H1 (cell line): Measurements from ENCODE around the gene IP6K1.

ENCODE experiments used
- CTCF ChIP-seq, 3 experiments: IDR thresholded peaks; 1 replicate in 2 of 3; 2 replicates in 1 of 3; pipeline versions ENCODE4 v1.5.1 to v1.6.1; 2011; ENCODE audit warnings: low read length in 3 of 3, mild to moderate bottlenecking in 3 of 3, inconsistent platforms in 2 of 3, low read depth in 1 of 3, moderate library complexity in 1 of 3; ENCODE audit not compliant: insufficient read depth in 1 of 3; ENCODE audit errors: control extremely low read depth in 1 of 3
- POLR2A ChIP-seq, 2 experiments: IDR thresholded peaks; 1 replicate in 1 of 2; 2 replicates in 1 of 2; pipeline ENCODE4 v1.6.1; 2011; ENCODE audit warnings: low read depth in 2 of 2, low read length in 2 of 2, mild to moderate bottlenecking in 2 of 2; ENCODE audit errors: control extremely low read depth in 1 of 2
- TF ChIP-seq, protein P1 (sequence below): IDR thresholded peaks from 2 replicates; pipeline ENCODE4 v1.6.1; 2012; ENCODE audit warnings: inconsistent platforms

DNA sequence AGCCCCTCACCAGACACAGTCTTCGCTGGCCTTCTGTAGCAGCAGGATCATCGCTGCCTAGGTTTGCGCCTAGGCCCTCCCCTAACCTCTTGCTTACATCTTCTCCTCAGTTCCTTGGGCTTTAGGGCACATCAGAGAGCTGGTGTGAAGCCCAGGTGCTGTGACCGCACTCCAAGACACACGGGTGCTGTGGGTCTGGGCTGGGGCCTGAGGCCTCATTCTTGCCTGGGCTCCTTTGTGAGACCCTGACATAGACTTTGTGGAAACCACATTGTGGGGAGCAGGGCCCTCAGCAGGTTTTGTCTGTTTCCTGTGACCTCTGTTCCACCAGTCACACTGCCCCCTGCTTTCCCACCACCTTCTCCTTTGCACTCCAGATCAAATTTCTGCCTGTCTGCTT is 74.9 kb downstream of the IP6K1 start:
- TF ChIP-seq POLR2A (IDR thresholded peaks at IDR 0.05; ENCODE audit: control extremely low read depth in 1 of 2, low read depth in 2 of 2, low read length in 2 of 2) (no peak), CTCF (IDR thresholded peaks at IDR 0.05; ENCODE audit: control extremely low read depth in 1 of 3, insufficient read depth in 1 of 3, low read depth in 1 of 3, low read length in 3 of 3) (no peak)
- TF ChIP-seq, protein P1, sequence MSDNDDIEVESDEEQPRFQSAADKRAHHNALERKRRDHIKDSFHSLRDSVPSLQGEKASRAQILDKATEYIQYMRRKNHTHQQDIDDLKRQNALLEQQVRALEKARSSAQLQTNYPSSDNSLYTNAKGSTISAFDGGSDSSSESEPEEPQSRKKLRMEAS, result no peak
